PC-3 (cell line): ENCODE data around the gene TMPRSS15.

Experiments
- CTCF ChIP-seq: fragments of 300-600 bp; sonication (generic); conservative IDR thresholded peaks from 2 replicates; pipeline ENCODE4 v1.5.1; 2017; ENCODE audit warnings: antibody characterized with exemption, low read depth, mild to moderate bottlenecking, low read length
- EZH2 ChIP-seq: fragments of 300-600 bp; sonication (generic); IDR thresholded peaks from one replicate; pipeline ENCODE4 v1.6.1; 2017; ENCODE audit warnings: antibody characterized with exemption, mild to moderate bottlenecking, low read length; ENCODE audit not compliant: unreplicated experiment
- EZH2phosphoT487 ChIP-seq: fragments of 300-600 bp; sonication (generic); IDR thresholded peaks from 2 replicates; pipeline ENCODE4 v1.6.1; 2018; ENCODE audit warnings: mild to moderate bottlenecking, antibody characterized with exemption, low read length, borderline replicate concordance

- TF ChIP-seq CTCF (no peak), EZH2 (no peak), EZH2phosphoT487 (no peak)
These were observed 13.7 kb upstream of the TMPRSS15 start for GRCh38 chr21:18417141-18417790.
